ENCODE measurements around the gene CRB2. TPM values are rescaled to one million over a fixed set of nuclear protein-coding genes. Genes with fewer than 3 reads are reported as not detected.

CRB2 gene
- total RNA-seq, 5 donors from 2014 or later (not counting 1 experiment from before 2014, with no cell fraction given) = 0.09 to 0.20 TPM; not detected in 3

DNA sequence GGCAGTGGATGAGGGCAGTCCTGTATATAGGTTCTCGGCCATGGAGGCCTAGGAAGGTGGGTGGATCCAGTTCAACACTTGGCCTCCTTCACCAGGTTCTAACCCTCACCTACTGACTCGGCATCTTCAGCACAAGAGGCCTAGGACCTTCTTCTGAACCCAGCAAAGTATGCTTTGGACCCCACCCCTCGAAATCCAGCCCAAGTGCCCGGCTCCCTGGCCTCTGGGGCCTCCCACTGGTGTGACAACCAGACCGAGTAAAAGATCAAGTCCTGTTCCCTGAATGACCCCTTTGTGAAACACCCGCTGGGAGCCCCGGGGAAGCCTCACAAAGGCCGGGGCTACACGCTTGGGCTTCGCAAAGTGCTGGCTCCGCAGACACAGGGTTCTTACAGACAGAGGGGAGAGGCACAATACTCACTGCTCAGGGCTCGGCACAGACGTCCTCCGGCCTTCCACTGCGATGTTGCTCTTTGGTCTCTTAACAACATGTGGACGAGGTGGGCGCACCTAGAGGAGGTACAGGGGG is 47.0 kb downstream of the CRB2 start:
- Histone ChIP-seq H3K27ac (ENCODE audit: low read length) (no peak overlapping the region), H3K36me3 (ENCODE audit: control insufficient read depth in 2 of 2, extremely low read depth in 1 of 2, insufficient read depth in 1 of 2, low read length in 1 of 2) (no peaks in the 10 kb centered on the region), H3K27me3 (replicated peaks in 1 of 2; ENCODE audit: control insufficient read depth in 2 of 2, extremely low read depth in 1 of 2, insufficient read depth in 2 of 2, low read length in 1 of 2) (no peaks in the 10 kb centered on the region), H3K9me3 (no peaks in the 10 kb centered on the region), H3K4me1 (ENCODE audit: control insufficient read depth in 1 of 2, extremely low read depth in 1 of 2, insufficient read depth in 2 of 2, low read length in 2 of 2) (peaks cover 0 to 3% of the 10 kb centered on the region in 2 experiments), H3K4me3 (ENCODE audit: control insufficient read depth in 1 of 2, extremely low read depth in 1 of 2, low read length in 1 of 2) (no peak overlapping the region)
- Mint-ChIP-seq H3K36me3 (peaks cover 2% of the 10 kb centered on the region), H3K4me3 (no peak overlapping the region), H3K9me3 (no peaks in the 10 kb centered on the region), H3K27me3 (no peaks in the 10 kb centered on the region), H3K27ac (no peak overlapping the region), H3K4me1 (peaks cover 0 to 10% (median 9%) of the 10 kb centered on the region in 3 donors)
- DNase-seq (no peak), ATAC-seq (replicated peaks in 1 of 4) (no peak)
- WGBS (ENCODE audit: insufficient coverage) = 88% methylated on average over 12 of the region's 17 CpGs
- ChIA-PET POLR2A (no interaction called here), CTCF (no interaction called here)

DNA sequence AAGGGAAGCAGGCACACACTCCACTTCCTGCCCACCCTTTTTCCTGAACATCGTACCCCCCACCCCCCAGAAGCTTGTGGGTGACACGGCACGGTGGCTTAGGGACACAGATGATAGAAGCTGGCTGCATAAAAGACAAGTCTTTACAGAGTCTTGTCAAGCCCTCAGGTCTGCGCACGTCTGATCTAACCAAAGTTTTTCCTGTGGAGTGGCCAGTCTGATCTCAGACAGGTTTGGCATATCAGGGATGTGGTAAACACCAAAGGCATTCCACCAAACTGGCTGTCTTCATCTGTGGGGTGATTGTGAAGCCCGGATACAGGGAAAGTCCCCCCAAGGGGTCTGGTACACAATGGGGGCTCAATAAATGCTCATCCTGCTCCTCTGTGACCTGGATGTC is 50.0 kb downstream of the CRB2 start:
- no peak overlapping the region for H3K27ac ChIP-seq (ENCODE audit: low read length)
- peaks cover 0 to 3% of the 10 kb centered on the region in 2 experiments for H3K4me1 ChIP-seq (ENCODE audit: control insufficient read depth in 1 of 2, extremely low read depth in 1 of 2, insufficient read depth in 2 of 2, low read length in 2 of 2)
- H3K4me3 ChIP-seq (ENCODE audit: control insufficient read depth in 1 of 2, extremely low read depth in 1 of 2, low read length in 1 of 2) = no peak overlapping the region
- no peak overlapping the region for H3K27ac Mint-ChIP-seq
- ATAC-seq (replicated peaks in 1 of 4) = no peak
- peaks cover 2% of the 10 kb centered on the region for H3K36me3 Mint-ChIP-seq
- H3K9me3 ChIP-seq = no peaks in the 10 kb centered on the region
- no CpG with 5 or more reads among the region's 6 CpGs for WGBS (ENCODE audit: insufficient coverage)
- no peak overlapping the region for H3K4me3 Mint-ChIP-seq
- POLR2A ChIA-PET = no interaction called here
- H3K27me3 Mint-ChIP-seq = no peaks in the 10 kb centered on the region
- no peak for DNase-seq
- no peaks in the 10 kb centered on the region for H3K9me3 Mint-ChIP-seq
- peaks cover 0 to 10% (median 9%) of the 10 kb centered on the region in 3 donors for H3K4me1 Mint-ChIP-seq
- peaks cover 0 to 8% of the 10 kb centered on the region in 2 donors for H3K36me3 ChIP-seq (ENCODE audit: control insufficient read depth in 2 of 2, extremely low read depth in 1 of 2, insufficient read depth in 1 of 2, low read length in 1 of 2)
- no peaks in the 10 kb centered on the region for H3K27me3 ChIP-seq (replicated peaks in 1 of 2; ENCODE audit: control insufficient read depth in 2 of 2, extremely low read depth in 1 of 2, insufficient read depth in 2 of 2, low read length in 1 of 2)
- CTCF ChIA-PET = no interaction called here

- H3K27me3 ChIP-seq (replicated peaks in 1 of 2; ENCODE audit: control insufficient read depth in 2 of 2, extremely low read depth in 1 of 2, insufficient read depth in 2 of 2, low read length in 1 of 2) = no peaks in the 10 kb centered on the region
- H3K9me3 Mint-ChIP-seq = no peaks in the 10 kb centered on the region
- POLR2A ChIA-PET = no interaction called here
- H3K27ac Mint-ChIP-seq = no peak overlapping the region
- H3K9me3 ChIP-seq = no peaks in the 10 kb centered on the region
- no peak for DNase-seq
- H3K36me3 Mint-ChIP-seq = no peaks in the 10 kb centered on the region
- no peak overlapping the region for H3K27ac ChIP-seq (ENCODE audit: low read length)
- no peak for ATAC-seq (replicated peaks in 1 of 4)
- H3K27me3 Mint-ChIP-seq = no peaks in the 10 kb centered on the region
- H3K4me1 ChIP-seq (ENCODE audit: control insufficient read depth in 1 of 2, extremely low read depth in 1 of 2, insufficient read depth in 2 of 2, low read length in 2 of 2) = peaks cover 0 to 3% of the 10 kb centered on the region in 2 experiments
- peaks cover 0 to 10% (median 9%) of the 10 kb centered on the region in 3 donors for H3K4me1 Mint-ChIP-seq
- WGBS (ENCODE audit: insufficient coverage) = 90% methylated on average over 7 of the region's 13 CpGs
- no peak overlapping the region for H3K4me3 Mint-ChIP-seq
- CTCF ChIA-PET = no interaction called here
- no peak overlapping the region for H3K4me3 ChIP-seq (ENCODE audit: control insufficient read depth in 1 of 2, extremely low read depth in 1 of 2, low read length in 1 of 2)
- peaks cover 0 to 8% of the 10 kb centered on the region in 2 donors for H3K36me3 ChIP-seq (ENCODE audit: control insufficient read depth in 2 of 2, extremely low read depth in 1 of 2, insufficient read depth in 1 of 2, low read length in 1 of 2)
These were observed 50.8 kb downstream of the CRB2 start for GRCh38 chr9:123406691-123407216.

- Mint-ChIP-seq H3K9me3 (no peaks in the 10 kb centered on the region), H3K4me3 (no peak overlapping the region), H3K27me3 (no peaks in the 10 kb centered on the region), H3K27ac (no peak overlapping the region), H3K36me3 (no peaks in the 10 kb centered on the region), H3K4me1 (peaks cover 0 to 10% (median 9%) of the 10 kb centered on the region in 3 donors)
- Histone ChIP-seq H3K36me3 (ENCODE audit: control insufficient read depth in 2 of 2, extremely low read depth in 1 of 2, insufficient read depth in 1 of 2, low read length in 1 of 2) (peaks cover 0 to 8% of the 10 kb centered on the region in 2 donors), H3K9me3 (no peaks in the 10 kb centered on the region), H3K4me3 (ENCODE audit: control insufficient read depth in 1 of 2, extremely low read depth in 1 of 2, low read length in 1 of 2) (no peak overlapping the region), H3K4me1 (ENCODE audit: control insufficient read depth in 1 of 2, extremely low read depth in 1 of 2, insufficient read depth in 2 of 2, low read length in 2 of 2) (peaks cover 0 to 3% of the 10 kb centered on the region in 2 experiments), H3K27me3 (replicated peaks in 1 of 2; ENCODE audit: control insufficient read depth in 2 of 2, extremely low read depth in 1 of 2, insufficient read depth in 2 of 2, low read length in 1 of 2) (no peaks in the 10 kb centered on the region), H3K27ac (ENCODE audit: low read length) (no peak overlapping the region)
- DNase-seq = no peak
- no peak for ATAC-seq (replicated peaks in 1 of 4)
- WGBS (ENCODE audit: insufficient coverage) = 92% methylated on average over 11 of the region's 20 CpGs
- POLR2A ChIA-PET = no interaction called here
- CTCF ChIA-PET = no interaction called here
These were observed 51.3 kb downstream of the CRB2 start for GRCh38 chr9:123407217-123407851.

- ATAC-seq (replicated peaks in 1 of 4) (no peak), DNase-seq (no peak)
- ChIA-PET POLR2A (no interaction called here), CTCF (interaction anchor here (0.5 to 0.6 kb wide), 2 partner anchors 595 to 1334 kb away, joined by 3 read pairs; no protein-coding TSS in a partner anchor)
- WGBS (ENCODE audit: insufficient coverage) = 93% methylated on average over 7 of the region's 10 CpGs
- H3K4me3 ChIP-seq (ENCODE audit: control insufficient read depth in 1 of 2, extremely low read depth in 1 of 2, low read length in 1 of 2) = no peak overlapping the region
- Mint-ChIP-seq H3K9me3 (no peaks in the 10 kb centered on the region), H3K4me3 (no peak overlapping the region), H3K27me3 (no peaks in the 10 kb centered on the region), H3K4me1 (peaks cover 0 to 10% (median 9%) of the 10 kb centered on the region in 3 donors), H3K27ac (no peak overlapping the region), H3K36me3 (no peaks in the 10 kb centered on the region)
- H3K27ac ChIP-seq (ENCODE audit: low read length) = no peak overlapping the region
- H3K4me1 ChIP-seq (ENCODE audit: control insufficient read depth in 1 of 2, extremely low read depth in 1 of 2, insufficient read depth in 2 of 2, low read length in 2 of 2) = peaks cover 0 to 3% of the 10 kb centered on the region in 2 experiments
- no peaks in the 10 kb centered on the region for H3K9me3 ChIP-seq
- H3K27me3 ChIP-seq (replicated peaks in 1 of 2; ENCODE audit: control insufficient read depth in 2 of 2, extremely low read depth in 1 of 2, insufficient read depth in 2 of 2, low read length in 1 of 2) = no peaks in the 10 kb centered on the region
- peaks cover 0 to 8% of the 10 kb centered on the region in 2 donors for H3K36me3 ChIP-seq (ENCODE audit: control insufficient read depth in 2 of 2, extremely low read depth in 1 of 2, insufficient read depth in 1 of 2, low read length in 1 of 2)
These were observed 52.6 kb downstream of the CRB2 start for GRCh38 chr9:123408313-123409262.

DNA sequence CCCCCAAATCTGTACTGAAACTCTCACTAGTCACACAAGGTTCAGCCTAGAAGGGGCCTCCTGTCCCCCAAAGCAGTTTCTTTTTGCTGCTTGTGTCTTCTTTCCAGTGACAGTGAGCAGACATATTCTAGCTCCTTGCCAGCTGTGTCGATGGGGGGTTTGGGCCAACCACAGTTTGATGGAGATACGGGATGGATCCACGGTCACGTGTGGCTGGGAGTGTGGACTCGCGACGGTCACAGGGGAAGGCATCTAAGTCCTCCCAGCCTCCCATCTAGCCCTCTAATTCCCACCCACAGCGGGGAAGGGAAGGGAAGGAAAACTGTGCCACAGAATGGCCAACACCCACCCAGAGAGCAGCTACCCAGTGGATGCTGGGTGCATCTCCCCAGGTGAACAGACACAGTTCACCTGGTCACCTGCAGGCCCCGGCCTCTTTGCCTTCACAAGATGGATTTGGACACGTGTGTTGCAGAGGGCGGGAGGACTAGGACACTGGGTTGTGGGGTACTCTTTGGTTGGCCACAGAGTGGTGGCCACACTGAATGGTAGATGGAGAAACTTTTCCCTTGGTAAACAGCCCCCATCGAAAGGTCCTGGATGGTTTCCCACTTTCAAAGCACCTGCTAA is 54.4 kb downstream of the CRB2 start:
- no peak overlapping the region for H3K4me3 ChIP-seq (ENCODE audit: control insufficient read depth in 1 of 2, extremely low read depth in 1 of 2, low read length in 1 of 2)
- peaks cover 0 to 8% of the 10 kb centered on the region in 2 donors for H3K36me3 ChIP-seq (ENCODE audit: control insufficient read depth in 2 of 2, extremely low read depth in 1 of 2, insufficient read depth in 1 of 2, low read length in 1 of 2)
- no peaks in the 10 kb centered on the region for H3K27me3 ChIP-seq (replicated peaks in 1 of 2; ENCODE audit: control insufficient read depth in 2 of 2, extremely low read depth in 1 of 2, insufficient read depth in 2 of 2, low read length in 1 of 2)
- ChIA-PET CTCF (no interaction called here), POLR2A (no interaction called here)
- no peak for DNase-seq
- Mint-ChIP-seq H3K4me1 (peaks cover 0 to 10% (median 9%) of the 10 kb centered on the region in 3 donors), H3K27ac (no peak overlapping the region), H3K36me3 (no peaks in the 10 kb centered on the region), H3K4me3 (no peak overlapping the region), H3K27me3 (no peaks in the 10 kb centered on the region), H3K9me3 (no peaks in the 10 kb centered on the region)
- no peak for ATAC-seq (replicated peaks in 1 of 4)
- WGBS (ENCODE audit: insufficient coverage) = 80% methylated on average over 1 of the region's 12 CpGs
- H3K27ac ChIP-seq (ENCODE audit: low read length) = no peak overlapping the region
- peaks cover 0 to 3% of the 10 kb centered on the region in 2 experiments for H3K4me1 ChIP-seq (ENCODE audit: control insufficient read depth in 1 of 2, extremely low read depth in 1 of 2, insufficient read depth in 2 of 2, low read length in 2 of 2)
- no peaks in the 10 kb centered on the region for H3K9me3 ChIP-seq

Data from T-cell (primary cell).